ENCODE data around the gene ZDHHC4.

ZDHHC4 gene

GRCh38 chr7:6546498-6547251, 30.6 kb upstream of the ZDHHC4 start:
- Histone ChIP-seq H3K4me1 (ENCODE audit: insufficient read depth, low read length) (no peaks in the 10 kb centered on the region), H3K4me3 (ENCODE audit: low read length) (no peak overlapping the region), H3K9me3 (ENCODE audit: low read length) (no peaks in the 10 kb centered on the region), H3K36me3 (ENCODE audit: insufficient read depth, low read length) (no peaks in the 10 kb centered on the region), H3K27me3 (ENCODE audit: insufficient read depth, low read length) (no peaks in the 10 kb centered on the region), H2AFZ (ENCODE audit: low read depth, low read length) (no peak overlapping the region)

GRCh38 chr7:6547400-6547799, 29.9 kb upstream of the ZDHHC4 start:
- Histone ChIP-seq H3K4me3 (ENCODE audit: low read length) (no peak overlapping the region), H3K27me3 (ENCODE audit: insufficient read depth, low read length) (no peaks in the 10 kb centered on the region), H3K4me1 (ENCODE audit: insufficient read depth, low read length) (no peaks in the 10 kb centered on the region), H3K9me3 (ENCODE audit: low read length) (no peaks in the 10 kb centered on the region), H3K36me3 (ENCODE audit: insufficient read depth, low read length) (no peaks in the 10 kb centered on the region), H2AFZ (ENCODE audit: low read depth, low read length) (no peak overlapping the region)

DNA sequence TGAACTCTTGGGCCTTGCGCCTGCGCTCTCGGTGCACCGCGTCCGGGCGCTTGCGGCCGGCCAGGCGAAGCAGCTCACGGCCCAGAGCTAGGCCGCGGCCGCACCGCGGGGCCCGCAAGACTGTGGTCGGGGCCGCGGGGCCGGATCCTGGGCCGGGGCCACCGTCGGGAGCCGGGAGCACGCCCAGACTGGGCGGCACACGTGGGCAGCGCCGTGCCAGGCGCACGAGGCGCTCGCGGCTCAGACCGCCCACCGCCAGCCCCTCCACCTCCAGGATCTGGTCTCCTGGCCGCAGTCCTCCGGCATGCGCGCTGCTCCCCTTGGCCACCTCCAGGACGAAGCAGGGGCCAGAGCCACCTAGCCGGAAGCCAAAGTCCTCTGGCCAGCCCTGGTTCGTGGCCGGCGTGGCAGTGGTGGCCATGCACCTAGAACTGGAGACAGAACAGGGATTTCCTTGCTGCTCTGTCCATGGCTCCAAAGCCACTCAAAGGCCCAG, 26.2 kb upstream of the ZDHHC4 start, which contains the start of gene GRID2IP:
GRID2IP (minus strand) TSS at position 446 of the 496 bp plus-strand sequence; CDS start at position 421, 25 bp downstream.
- H2AFZ ChIP-seq (ENCODE audit: low read depth, low read length): no peak within 1 kb of the TSS
- H3K9me3 ChIP-seq (ENCODE audit: low read length): no peaks in the 10 kb centered on the region
- H3K36me3 ChIP-seq (ENCODE audit: insufficient read depth, low read length): no peaks in the 10 kb centered on the region
- no peak within 1 kb of the TSS for H3K4me3 ChIP-seq (ENCODE audit: low read length)
- no peaks in the 10 kb centered on the region for H3K4me1 ChIP-seq (ENCODE audit: insufficient read depth, low read length)
- no peaks in the 10 kb centered on the region for H3K27me3 ChIP-seq (ENCODE audit: insufficient read depth, low read length)

DNA sequence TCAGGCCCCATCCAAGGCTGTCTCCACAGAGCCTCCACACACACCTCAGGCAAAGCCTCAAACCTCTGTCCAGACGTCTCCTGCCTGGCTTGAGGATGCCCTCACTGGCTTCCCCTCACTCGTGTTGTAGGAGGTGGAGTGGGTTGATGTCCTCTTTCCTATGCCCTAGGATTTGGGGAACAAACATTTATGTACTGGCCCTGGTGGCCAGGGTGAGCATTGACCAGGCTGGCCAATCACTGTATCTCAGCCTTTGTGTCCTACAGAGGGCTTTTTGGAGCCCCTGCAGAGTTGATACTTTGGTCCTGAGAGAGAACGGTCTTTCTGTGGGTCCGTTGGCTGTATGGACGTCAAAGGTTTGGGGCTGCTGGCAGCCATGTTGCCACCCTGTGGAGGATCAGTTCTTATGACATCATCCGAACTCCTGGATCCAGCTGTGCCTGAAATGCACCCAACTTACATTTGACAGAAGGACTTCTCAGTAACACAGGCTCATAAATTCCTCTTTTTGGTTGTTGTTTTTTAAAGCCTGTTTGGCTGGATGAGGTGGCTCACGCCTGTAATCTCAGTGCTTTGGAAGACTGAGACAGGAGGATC, 23.7 kb upstream of the ZDHHC4 start:
- H3K36me3 ChIP-seq (ENCODE audit: insufficient read depth, low read length): no peaks in the 10 kb centered on the region
- H3K9me3 ChIP-seq (ENCODE audit: low read length): no peaks in the 10 kb centered on the region
- H3K4me1 ChIP-seq (ENCODE audit: insufficient read depth, low read length): no peaks in the 10 kb centered on the region
- H3K27me3 ChIP-seq (ENCODE audit: insufficient read depth, low read length): no peaks in the 10 kb centered on the region
- H3K4me3 ChIP-seq (ENCODE audit: low read length): no peak overlapping the region
- no peak overlapping the region for H2AFZ ChIP-seq (ENCODE audit: low read depth, low read length)

DNA sequence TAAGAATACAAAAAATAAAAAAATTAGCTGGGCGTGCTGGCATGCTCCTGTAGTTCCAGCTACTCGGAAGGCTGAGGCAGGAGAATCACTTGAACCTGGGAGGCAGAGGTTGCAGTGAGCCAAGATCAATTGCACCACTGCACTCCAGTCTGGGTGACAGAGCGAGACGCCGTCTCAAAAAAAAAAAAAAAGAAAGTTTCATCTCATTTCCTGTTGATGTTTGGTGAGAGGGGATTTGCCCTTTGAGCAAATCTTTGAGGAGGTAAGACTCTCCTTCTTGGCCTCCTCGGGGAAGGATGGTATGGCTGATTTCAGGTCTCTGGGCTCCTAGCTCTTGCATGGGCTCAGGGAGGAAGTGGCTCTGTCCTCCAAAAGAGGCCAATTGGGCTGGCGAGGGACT, 22.4 kb upstream of the ZDHHC4 start:
- H3K9me3 ChIP-seq (ENCODE audit: low read length): no peaks in the 10 kb centered on the region
- no peaks in the 10 kb centered on the region for H3K4me1 ChIP-seq (ENCODE audit: insufficient read depth, low read length)
- H2AFZ ChIP-seq (ENCODE audit: low read depth, low read length): no peak overlapping the region
- H3K4me3 ChIP-seq (ENCODE audit: low read length): no peak overlapping the region
- H3K36me3 ChIP-seq (ENCODE audit: insufficient read depth, low read length): no peaks in the 10 kb centered on the region
- no peaks in the 10 kb centered on the region for H3K27me3 ChIP-seq (ENCODE audit: insufficient read depth, low read length)

- Histone ChIP-seq H3K4me1 (ENCODE audit: insufficient read depth, low read length) (no peaks in the 10 kb centered on the region), H3K36me3 (ENCODE audit: insufficient read depth, low read length) (no peaks in the 10 kb centered on the region), H3K27me3 (ENCODE audit: insufficient read depth, low read length) (no peaks in the 10 kb centered on the region), H2AFZ (ENCODE audit: low read depth, low read length) (no peak overlapping the region), H3K9me3 (ENCODE audit: low read length) (no peaks in the 10 kb centered on the region), H3K4me3 (ENCODE audit: low read length) (no peak overlapping the region)
Observed at GRCh38 chr7:6556196-6556595, 21.1 kb upstream of the ZDHHC4 start.

DNA sequence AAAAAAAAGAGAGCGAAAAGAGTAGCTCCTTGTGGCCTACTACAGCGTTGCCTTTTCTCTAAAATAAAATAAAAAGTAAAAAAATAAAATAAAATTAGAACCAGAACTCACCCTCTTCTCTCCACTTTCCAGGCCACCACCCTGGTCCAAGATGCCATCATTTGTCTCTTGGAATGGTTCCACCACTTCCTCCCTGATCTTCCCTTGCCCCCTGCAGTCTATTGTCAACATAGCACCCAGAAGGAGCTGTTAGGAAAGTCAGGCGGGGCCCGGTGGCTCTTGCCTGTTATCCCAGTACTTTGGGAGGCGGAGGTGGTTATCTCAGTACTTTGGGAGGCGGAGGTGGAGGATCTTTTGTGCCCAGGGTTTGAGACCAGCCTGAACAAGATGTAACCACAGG, 18.4 kb upstream of the ZDHHC4 start:
- H3K9me3 ChIP-seq (ENCODE audit: low read length): no peaks in the 10 kb centered on the region
- H3K4me1 ChIP-seq (ENCODE audit: insufficient read depth, low read length): no peaks in the 10 kb centered on the region
- no peaks in the 10 kb centered on the region for H3K36me3 ChIP-seq (ENCODE audit: insufficient read depth, low read length)
- no peaks in the 10 kb centered on the region for H3K27me3 ChIP-seq (ENCODE audit: insufficient read depth, low read length)
- no peak overlapping the region for H3K4me3 ChIP-seq (ENCODE audit: low read length)
- H2AFZ ChIP-seq (ENCODE audit: low read depth, low read length): no peak overlapping the region

- H3K4me3 ChIP-seq (ENCODE audit: low read length): no peak overlapping the region
- no peaks in the 10 kb centered on the region for H3K4me1 ChIP-seq (ENCODE audit: insufficient read depth, low read length)
- no peaks in the 10 kb centered on the region for H3K27me3 ChIP-seq (ENCODE audit: insufficient read depth, low read length)
- no peaks in the 10 kb centered on the region for H3K36me3 ChIP-seq (ENCODE audit: insufficient read depth, low read length)
- no peak overlapping the region for H2AFZ ChIP-seq (ENCODE audit: low read depth, low read length)
- no peaks in the 10 kb centered on the region for H3K9me3 ChIP-seq (ENCODE audit: low read length)
Observed at GRCh38 chr7:6559896-6560295, 17.4 kb upstream of the ZDHHC4 start.

DNA sequence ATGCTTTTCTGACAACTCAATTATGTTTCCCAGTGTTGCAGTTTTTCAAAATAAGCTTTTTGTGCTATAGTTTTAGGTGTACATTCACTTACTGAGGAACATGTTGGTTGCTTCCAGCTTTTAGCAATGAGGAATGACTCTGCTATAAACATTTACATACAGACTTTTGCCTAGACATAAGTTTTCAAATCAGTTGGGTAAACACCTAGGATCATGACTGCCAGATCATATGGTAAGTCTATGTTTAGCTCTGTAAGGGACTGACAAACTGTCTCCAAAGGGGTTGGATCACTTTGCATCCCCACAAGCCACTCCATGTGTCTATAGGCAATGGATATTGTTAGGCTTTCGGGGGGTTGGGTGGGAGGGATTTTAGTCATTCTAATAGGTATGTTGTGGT, 15.1 kb upstream of the ZDHHC4 start:
- Histone ChIP-seq H2AFZ (ENCODE audit: low read depth, low read length) (no peak overlapping the region), H3K4me3 (ENCODE audit: low read length) (no peak overlapping the region), H3K27me3 (ENCODE audit: insufficient read depth, low read length) (no peaks in the 10 kb centered on the region), H3K36me3 (ENCODE audit: insufficient read depth, low read length) (no peaks in the 10 kb centered on the region), H3K4me1 (ENCODE audit: insufficient read depth, low read length) (no peaks in the 10 kb centered on the region), H3K9me3 (ENCODE audit: low read length) (no peaks in the 10 kb centered on the region)

DNA sequence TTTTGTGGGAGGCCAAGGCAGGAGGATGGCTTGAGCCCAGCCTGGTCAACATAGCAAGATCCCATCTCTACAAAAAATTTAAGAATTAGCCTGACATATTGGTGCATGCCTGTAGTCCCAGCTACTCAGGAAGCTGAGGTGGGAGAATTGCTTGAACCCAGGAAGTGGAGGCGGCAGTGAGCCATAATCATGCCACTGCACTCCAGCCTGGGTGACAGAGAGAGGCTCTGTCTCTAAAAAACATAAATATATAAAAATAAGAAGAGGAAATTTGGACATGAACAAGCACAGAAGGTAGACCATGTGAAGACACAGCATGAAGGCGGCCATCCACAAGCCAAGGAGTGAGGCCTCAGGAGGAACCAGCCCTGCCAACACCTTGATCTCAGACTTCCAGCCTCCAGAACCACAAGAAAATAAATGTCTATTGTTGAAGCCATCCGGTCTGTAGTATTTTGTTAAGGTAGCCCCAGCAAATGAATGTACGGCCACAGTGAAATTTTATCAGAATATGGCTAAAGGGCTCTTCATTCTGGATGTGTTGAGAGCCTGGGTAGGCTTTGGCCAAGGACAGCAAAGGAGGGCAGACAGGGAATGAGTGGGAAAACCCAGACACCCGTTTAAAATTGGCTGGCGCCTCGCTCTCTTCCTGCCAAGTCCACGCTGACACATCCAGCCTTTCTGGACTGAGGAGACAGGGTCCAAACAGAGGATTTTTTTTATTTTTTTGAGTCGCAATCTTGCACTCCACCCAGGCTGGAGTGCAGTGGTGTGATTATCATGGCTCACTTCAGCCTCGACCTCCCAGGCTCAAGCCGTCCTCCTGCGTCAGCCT, 13.1 kb upstream of the ZDHHC4 start:
- Histone ChIP-seq H3K27me3 (ENCODE audit: insufficient read depth, low read length) (no peaks in the 10 kb centered on the region), H3K9me3 (ENCODE audit: low read length) (no peaks in the 10 kb centered on the region), H3K4me3 (ENCODE audit: low read length) (no peak overlapping the region), H3K4me1 (ENCODE audit: insufficient read depth, low read length) (no peaks in the 10 kb centered on the region), H2AFZ (ENCODE audit: low read depth, low read length) (no peak overlapping the region), H3K36me3 (ENCODE audit: insufficient read depth, low read length) (no peaks in the 10 kb centered on the region)

DNA sequence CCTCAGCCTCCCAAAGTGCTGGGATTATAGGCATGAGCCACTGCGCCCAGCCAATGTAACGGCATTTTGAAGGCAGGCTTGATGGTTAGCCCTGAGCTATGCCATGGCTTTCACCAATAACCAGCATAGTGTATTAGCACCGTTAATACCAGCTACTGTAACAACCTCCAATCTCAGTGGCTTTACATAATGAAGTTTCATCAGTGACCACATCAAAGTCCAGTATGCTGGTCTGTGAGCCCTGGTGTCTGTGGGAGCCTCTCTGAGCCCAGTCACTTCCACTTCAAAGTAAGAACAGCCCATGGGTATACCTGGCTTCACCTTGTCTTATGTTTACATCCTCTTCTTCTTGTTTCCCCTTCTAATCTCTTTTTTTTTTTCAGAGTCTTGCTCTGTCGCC, 11.6 kb upstream of the ZDHHC4 start:
- H3K36me3 ChIP-seq (ENCODE audit: insufficient read depth, low read length): no peaks in the 10 kb centered on the region
- H3K9me3 ChIP-seq (ENCODE audit: low read length): no peaks in the 10 kb centered on the region

GRCh38 chr7:6567886-6568285, 9.4 kb upstream of the ZDHHC4 start:
- Histone ChIP-seq H2AFZ (ENCODE audit: low read depth, low read length) (no peak overlapping the region), H3K4me3 (ENCODE audit: low read length) (no peak overlapping the region)

More for the DNA sequence above, 11.6 kb upstream of the ZDHHC4 start:
- Histone ChIP-seq H3K4me3 (ENCODE audit: low read length) (no peak overlapping the region), H2AFZ (ENCODE audit: low read depth, low read length) (no peak overlapping the region), H3K27me3 (ENCODE audit: insufficient read depth, low read length) (no peaks in the 10 kb centered on the region), H3K4me1 (ENCODE audit: insufficient read depth, low read length) (no peaks in the 10 kb centered on the region)

DNA sequence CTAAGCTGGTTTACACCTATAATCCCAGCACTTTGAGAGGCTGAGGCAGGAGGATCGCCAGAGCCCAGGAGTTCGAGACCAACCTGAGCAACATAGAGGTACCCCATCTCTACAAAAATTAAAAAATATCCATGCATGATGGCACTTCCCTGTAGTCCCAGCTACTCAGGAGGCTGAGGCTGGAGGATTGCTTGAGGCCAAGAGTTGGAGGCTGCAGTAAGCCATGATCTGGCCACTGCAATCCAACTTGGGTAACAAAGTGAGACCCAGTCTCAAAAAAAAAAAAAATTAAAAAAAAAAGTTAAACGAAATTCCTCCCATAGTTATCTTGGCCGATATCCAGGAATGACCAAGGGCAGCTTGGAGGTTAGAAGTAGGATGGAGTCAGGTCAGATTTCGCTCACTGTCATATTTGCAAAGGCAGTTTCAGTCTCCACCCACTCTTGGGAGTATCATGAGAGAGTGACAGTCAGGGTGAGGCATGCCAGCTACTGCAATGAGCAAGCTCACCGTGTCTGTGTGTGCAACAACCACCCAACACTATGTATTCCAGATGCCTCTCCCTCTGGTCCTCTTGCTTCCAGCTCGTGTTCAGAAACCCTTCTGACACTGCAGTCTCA, 6.0 kb upstream of the ZDHHC4 start:
- H3K36me3 ChIP-seq (ENCODE audit: insufficient read depth, low read length): no peaks in the 10 kb centered on the region
- no peaks in the 10 kb centered on the region for H3K27me3 ChIP-seq (ENCODE audit: insufficient read depth, low read length)
- H3K4me1 ChIP-seq (ENCODE audit: insufficient read depth, low read length): no peaks in the 10 kb centered on the region
- H3K9me3 ChIP-seq (ENCODE audit: low read length): no peaks in the 10 kb centered on the region
- H3K4me3 ChIP-seq (ENCODE audit: low read length): no peak overlapping the region
- H2AFZ ChIP-seq (ENCODE audit: low read depth, low read length): no peak overlapping the region

More at GRCh38 chr7:6567886-6568285, 9.4 kb upstream of the ZDHHC4 start:
- Histone ChIP-seq H3K36me3 (ENCODE audit: insufficient read depth, low read length) (no peaks in the 10 kb centered on the region), H3K9me3 (ENCODE audit: low read length) (no peaks in the 10 kb centered on the region), H3K4me1 (ENCODE audit: insufficient read depth, low read length) (no peaks in the 10 kb centered on the region), H3K27me3 (ENCODE audit: insufficient read depth, low read length) (no peaks in the 10 kb centered on the region)
